ENCODE measurements around the gene ZNF320.
A peak's percentile ranks its signal among the peaks of the same experiment; 100 is the strongest.
"Not testable (repeated sequence)": the region's sequence is repeated elsewhere in the genome, so short reads cannot be mapped to it uniquely, and the experiment has no call there.

The ZNF320 gene

DNA sequence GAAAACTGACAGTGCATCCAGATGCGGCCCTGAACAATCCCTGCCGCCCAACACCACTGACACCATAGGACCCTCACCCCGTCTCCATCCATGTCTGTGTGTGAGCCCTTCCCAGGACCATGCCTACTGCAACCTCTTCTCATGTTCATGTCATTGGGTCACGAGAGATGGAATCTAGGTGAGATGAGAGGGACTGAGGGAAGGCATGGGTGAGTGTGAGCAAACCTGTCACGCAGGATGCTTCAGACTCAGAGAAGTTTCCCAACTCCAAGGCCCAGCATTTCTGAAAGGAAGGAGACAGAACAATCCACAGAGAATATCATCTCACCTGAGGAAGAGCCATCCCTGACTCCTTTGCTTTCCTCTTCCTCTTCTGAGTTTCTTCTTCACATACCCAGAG lies 20.1 kb upstream of the ZNF320 start:
- no peak for DNase-seq

DNA sequence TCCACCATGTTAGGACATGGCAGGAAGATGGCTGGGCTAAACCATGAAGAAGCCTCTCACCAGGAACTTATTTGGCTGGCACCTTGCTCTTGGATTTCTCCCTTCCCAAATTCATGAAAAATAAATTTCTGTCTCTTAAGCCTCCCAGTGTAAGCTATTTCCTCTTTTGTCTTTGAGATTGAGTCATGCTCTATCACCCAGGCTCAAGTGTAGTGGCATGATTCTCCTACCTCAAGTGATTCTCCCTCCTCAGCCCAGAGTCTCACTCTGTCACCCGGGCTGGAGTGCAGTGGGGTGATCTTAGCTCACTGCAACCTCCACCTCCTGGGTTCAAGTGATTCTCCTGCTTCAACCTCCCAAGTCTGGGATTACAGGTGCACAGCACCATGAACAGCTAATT lies 13.2 kb upstream of the ZNF320 start:
- no peak for DNase-seq

DNA sequence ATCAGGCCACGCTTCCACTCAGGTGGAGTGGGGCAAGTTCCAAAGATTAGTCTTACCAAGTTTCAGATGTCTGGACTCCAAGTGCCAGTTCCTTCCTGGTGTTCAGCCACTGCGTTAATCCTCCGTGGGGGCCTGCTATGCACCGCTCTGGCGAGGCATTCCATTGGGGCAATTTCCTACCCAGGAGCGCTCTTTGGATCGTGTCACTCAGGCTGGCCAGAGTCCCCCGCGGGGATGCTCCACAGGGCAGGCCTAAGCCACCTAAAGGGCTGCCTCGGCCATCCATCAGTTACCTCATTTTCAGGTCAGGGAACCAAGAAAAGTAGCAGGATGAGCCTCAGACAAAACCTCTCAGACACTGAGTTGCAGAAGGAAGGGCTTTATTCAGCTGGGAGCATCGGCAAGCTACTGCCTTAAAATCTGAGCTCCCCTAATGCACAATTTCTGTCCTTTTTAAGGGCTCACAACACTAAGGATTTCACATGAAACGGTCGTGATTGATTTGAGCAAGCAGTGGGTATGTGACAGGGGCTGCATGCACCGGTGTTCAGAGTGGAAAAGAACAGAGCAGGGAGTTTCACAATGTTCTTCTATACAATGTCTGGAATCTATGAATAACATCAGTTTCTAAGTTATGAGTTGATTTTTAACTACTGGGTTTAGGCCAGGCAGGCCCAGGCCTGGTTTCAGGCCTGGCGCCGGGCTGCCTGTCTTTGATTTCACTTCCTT lies 6.8 kb upstream of the ZNF320 start:
- not testable (repeated sequence) for DNase-seq

DNA sequence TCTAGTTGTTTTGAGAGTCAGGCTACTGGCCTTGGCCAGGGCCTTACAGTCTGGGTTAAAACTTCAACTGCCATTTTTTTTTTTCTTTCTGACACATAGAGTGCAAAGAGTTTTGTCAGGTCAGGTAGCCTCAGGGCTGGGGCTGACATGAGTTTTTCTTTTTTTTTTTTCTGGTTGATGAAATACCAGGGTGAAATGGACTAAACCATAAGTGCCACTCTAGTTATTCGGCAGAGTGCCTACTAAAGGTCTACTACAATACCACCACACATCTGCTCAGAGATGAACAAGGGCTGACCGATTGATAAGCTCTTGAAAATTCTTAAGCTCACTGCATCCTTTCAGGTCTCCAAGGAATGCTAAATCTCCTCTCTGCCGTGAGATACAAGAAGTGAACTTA lies 4.4 kb upstream of the ZNF320 start:
- no peak for DNase-seq

DNA sequence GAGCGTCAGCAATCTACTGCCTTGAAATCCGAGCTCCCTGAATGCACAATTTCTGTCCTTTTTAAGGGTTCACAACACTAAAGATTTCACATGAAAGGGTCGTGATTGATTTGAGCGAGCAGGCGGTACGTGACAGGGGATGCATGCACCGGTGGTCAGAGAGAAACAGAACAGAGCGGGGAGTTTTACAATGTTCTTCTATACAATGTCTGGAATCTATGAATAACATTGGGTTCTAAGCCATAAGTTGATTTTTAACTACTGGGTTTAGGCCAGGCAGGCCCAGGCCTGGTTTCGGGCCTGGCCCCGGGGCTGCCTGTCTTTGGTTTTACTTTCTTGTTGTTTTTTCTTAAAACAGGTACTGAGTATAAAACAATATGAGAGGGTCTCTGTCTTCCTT lies 1.2 kb upstream of the ZNF320 start:
- DNase-seq, result not testable (repeated sequence)

DNA sequence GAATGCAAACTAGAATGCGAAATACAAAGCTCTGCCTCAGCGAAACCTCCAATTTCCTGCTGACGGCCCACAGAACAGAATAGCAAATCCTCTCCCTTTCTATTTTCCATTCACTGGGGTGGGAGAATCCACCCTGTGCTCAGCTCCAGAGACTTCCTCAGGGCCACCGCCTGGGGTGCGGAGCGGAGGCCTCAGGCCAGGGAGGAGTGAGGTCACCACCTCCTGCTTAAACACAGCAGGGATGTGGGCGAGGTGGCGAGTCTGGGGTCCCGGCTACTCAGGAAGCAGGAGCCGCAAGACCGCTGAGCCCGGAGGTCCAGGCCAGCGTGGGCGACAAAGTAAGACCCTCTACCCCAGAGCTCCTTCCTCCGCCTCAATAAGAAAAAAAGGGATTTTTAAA lies 666 bp upstream of the ZNF320 start:
- no peak for DNase-seq

DNA sequence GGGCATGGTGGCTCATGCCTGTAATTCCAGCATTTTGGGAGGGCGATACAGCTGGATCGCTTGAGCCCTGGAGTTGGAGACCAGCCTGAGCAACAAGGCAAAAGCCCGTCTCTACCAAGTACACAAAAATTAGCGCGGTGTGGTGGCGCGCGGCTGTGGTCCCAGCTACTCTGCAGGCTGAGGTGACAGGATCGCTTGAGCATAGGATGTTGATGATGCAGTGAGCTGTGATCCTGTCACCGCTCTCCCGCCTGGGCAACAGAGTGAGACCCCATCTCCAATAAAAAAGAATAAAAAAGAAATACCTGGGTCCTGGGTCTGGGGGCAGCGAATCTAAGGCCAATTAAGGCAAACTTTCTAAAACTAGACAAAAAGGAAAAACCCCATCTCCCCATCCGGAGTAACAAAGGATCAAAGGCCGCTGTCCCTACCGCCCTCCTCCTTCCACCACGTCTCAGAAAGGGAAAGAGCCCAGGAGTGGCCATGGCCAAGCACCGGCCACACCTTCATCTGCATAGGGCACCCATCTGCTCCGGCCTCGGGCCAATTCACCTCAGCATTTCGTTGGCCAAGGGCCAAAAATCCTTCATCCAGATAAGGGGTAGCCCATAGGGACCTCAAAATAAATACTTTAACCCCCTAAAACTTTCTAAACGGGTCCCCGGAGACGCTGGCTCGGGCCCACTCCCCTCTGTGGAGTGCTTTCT lies 851 bp downstream of the ZNF320 start:
- no peak for DNase-seq

DNA sequence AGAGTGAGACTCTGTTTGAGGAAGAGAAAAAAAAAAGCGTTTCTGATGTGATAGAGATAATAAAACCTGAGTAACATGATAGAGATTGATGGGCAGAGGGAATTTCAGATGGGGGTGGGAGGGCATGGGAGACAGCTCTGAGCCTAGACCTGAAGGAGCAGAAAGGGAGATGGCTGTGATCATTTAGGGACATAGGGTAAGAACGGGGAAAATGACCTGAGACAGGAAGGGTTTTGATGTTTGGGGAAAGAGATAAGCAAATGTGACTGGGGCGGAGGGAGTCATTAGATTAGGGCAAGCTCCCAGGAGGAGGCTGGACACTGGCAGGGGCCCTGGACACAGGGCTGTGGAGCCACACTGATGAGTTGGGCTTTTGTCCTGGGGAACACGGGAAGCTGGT lies 6.1 kb downstream of the ZNF320 start:
- no peak for DNase-seq

DNA sequence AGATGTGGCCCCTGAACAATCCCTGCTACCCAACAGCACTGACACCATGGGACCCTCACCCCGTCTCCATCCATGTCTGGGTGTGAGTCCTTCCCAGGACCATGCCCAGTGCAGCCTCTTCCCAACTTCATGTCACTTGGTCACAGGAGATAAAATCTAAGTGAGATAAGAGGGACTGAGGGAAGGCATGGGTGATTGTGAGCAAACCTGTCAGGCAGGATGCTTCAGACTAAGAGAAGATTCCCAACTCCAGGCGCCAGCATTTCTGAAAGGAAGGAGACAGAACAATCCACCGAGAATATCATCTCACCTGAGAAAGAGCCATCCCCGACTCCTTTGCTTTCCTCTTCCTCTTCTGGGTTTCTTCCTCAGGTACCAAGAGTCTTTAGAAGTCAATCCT lies 7.5 kb downstream of the ZNF320 start:
- DNase-seq, result no peak

DNA sequence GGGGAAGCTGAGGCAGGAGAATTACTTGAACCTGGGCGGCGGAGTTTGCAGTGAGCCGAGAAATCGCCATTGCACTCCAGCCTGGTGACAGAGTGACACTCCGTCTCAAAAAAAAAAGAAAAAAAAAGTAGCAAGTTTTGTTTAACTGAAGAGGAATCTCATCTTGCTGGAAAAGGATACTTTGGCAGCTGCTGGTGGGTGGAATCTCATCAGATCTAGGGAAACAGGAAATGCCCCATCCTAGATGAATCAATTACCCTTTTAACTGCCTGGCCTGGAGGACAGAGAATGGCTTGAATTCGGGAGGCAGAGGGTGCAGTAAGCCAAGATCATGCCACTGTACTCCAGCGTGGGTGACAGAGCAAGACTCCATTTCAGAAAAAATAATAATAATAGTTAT lies 8.4 kb downstream of the ZNF320 start:
- no peak for DNase-seq

DNA sequence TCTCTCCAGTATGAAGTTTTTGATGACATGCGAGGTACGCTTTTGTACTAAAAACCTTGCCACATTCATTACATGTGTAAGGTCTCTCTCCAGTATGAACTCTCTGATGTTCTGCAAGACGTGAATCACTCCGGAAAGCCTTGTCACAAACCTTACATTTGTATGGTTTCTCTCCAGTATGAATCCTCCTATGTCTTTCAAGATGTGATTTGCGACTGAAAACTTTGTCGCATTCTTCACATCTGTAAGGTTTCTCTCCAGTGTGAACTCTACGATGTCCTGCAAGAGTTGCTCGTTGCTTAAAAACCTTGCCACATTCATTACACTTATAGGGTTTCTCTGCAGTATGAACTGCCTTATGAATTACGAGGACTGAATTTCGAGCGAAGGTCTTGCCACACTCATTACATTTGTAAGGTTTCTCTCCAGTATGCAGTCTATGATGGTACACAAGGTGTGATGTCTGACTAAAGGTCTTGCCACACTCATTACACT lies 16.5 kb downstream of the ZNF320 start:
- no peak for DNase-seq

DNA sequence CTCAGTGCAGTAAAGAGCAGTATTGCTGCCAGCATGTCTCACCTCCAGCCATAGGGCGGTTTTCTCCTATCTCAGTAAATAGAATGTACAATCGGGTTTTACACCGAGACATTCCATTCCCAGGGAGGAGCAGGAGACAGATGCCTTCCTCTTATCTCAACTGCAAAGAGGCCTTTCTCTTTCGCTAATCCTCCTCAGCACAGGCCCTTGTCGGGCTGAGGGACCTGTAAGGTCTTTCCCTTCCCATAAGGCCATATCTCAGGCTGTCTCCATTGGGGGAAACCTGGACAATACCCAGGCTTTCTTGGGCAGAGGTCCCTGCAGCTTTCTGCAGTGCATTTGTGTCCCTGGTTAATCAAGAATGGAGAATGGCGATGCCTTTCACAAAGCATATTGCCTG lies 24.4 kb downstream of the ZNF320 start:
- DNase-seq, result not testable (repeated sequence)

DNA sequence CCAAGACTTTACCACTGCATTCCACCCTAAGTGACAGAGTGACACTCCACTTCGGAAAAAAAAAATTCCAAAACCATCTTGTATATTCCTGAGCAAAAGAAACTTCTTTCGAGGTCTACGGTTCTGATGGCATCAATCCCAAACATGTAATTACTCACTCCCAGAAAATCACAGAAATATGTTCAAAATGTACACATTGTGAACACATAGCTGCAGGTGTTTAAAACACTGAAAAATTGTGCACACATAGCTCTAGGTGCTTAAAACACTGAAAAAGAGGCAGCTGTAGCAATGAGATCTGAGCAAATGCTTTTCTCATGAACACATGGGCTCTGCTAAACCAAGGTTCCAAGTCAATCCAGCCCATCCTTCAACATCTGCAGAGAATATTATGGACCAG lies 26.0 kb downstream of the ZNF320 start:
- no peak for DNase-seq

DNA sequence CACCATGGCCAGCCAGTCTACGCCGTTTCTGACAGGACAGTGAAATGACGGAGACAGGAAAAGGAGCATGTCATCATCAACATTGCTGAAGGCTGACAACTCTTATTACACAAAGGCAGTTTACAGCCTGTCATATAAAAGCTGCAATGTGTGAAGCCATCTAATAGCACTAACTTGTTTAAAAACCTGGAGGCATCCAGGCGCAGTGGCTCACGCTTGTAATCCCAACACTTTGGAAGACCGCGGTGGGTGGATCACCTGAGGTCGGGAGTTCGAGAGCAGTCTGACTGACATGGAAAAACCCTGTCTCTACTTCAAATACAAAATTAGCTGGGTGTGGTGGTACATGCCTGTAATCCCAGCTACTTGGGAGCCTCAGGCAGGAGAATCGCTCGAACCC lies 29.4 kb downstream of the ZNF320 start:
- not testable (repeated sequence) for DNase-seq

DNA sequence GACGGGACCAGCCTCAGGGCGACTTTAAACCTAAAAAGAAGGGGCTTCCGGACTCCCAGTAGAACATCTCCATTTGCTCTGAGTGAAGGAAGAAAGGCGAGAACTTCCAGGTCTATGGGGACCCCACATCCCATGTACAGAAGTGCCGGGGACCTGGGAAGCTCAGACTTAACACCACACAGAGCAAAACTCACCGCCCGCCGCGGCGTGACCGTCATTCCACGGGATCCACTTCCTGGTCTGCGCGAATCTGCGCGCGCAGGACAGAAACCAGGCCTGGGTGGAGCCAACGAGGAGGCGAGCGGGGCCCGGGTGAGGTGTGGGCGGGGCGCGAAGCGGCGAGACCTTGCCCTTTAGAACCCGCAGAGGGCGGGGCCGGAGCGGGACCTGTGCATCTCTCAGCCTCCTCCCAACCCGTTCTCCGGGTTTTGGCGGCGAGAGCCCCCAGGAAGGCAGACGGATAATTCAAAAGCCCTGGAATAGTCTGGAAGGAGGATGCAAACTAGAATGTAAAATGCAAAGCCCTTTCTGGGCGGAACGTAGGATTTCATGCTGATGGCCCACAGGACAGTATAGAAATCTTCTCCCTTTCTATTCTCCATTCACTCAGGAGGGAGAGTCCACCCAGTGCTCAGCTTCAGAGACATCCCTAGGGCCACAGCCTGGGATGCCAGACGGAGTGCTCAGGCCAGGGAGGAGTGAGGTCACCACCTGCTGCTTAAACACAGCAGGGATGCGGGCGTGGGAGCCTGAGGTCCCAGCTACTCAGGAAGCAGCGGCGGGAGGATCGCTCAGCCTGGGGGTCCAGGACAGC lies 39.9 kb downstream of the ZNF320 start, which contains the start of gene ZNF468:
Gene ZNF468, minus strand, starts transcription at position 242 of the 814 bp plus-strand sequence. CDS start 3,347 bp downstream, outside the sequence.
- DNase-seq, result peak; percentile 73

DNA sequence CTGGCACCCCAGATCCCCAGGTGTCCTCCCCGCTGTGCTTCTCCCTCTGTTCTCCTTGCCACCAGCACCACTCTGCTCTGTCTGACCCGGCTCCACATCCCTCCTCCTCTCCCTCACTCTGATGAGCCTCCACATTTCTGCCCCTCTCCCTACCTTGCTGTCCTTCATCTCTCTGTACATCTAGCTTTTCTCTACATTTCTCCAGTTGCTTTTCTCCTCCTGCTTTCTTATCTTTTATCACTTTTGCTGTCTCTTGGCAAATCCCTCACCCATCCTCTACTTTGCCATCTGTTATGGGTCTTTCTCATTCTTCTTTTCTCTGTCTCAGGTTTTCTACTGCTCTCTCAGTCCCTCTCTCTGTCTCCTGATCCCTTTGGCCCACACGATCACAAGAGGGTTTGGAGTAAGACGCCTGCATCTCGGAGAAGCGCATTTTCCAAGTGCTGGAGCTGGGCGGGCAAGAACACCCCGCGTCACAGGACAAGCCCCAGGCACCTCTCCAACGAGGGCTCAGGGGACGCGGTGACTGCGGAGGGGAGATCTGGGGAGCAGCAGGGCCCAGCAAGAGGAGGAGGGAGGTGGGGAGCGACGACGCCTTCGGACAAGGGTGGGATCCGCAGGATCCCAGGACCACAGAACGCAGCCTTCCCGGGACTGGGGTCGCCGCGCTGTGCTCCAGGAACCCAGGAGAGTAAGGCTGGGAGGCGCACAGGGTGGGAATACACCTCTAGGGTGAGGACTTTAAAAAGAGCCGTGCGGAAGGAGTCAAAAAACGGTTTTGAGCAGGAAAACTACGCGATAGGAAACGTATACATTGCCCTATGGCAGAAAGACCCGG lies 40.7 kb downstream of the ZNF320 start:
- DNase-seq, result not testable (repeated sequence)

Data from CD4-positive, alpha-beta T cell treated with Interleukin-12 subunit alpha and Interleukin-12 subunit beta, for 1 hour (primary cell).